Measurements from ENCODE around the gene OPRD1.
"Not testable (repeated sequence)": the region's sequence is repeated elsewhere in the genome, so short reads cannot be mapped to it uniquely, and the experiment has no call there.

OPRD1 gene

DNA sequence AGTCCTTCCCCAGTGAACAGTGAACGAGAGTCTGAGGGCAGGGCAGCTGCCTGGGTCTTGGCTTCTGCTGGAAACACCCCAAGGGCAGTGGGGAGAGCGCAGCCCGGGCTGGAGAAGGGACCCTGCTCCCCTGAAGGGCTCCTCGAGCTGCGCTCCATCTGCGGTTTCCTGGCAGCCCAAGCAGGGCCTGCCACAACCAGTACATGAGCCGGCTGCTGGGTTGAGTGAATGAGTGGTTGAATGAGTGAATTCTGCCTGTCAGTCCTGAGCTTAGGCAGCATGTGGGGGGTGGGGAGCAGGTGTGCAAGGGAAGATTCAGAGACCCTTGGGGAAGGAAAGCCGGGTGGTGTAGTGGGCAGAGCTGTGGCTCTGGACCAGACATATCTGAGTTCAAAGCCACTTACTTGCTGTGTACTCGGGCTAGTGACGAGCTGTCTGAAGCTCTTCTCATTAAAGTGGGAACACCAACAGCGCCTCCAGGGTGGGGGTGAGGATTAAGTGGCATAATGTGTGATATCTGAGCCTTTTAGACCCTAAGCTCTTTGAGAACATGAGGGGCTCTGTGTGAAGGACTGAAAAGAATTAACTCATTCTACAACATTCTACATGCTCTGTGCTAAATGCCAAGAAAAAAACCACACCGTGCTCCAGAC, 3.7 kb downstream of the OPRD1 start:
- Histone ChIP-seq H3K4me1 (ENCODE audit: control insufficient read depth in 1 of 2, insufficient read depth in 2 of 2, low read length in 2 of 2) (no peaks in the 10 kb centered on the region), H3K36me3 (ENCODE audit: control insufficient read depth in 1 of 2, insufficient read depth in 2 of 2, low read length in 2 of 2) (no peaks in the 10 kb centered on the region), H3K4me3 (ENCODE audit: low read depth in 1 of 2, low read length in 2 of 2) (no peak overlapping the region), H3K27ac (ENCODE audit: low read depth, low read length) (no peak overlapping the region), H3K9ac (ENCODE audit: low read depth in 1 of 2, low read length in 2 of 2) (no peak overlapping the region), H3K9me3 (ENCODE audit: control insufficient read depth in 1 of 2, low read length in 2 of 2) (no peaks in the 10 kb centered on the region), H3K27me3 (ENCODE audit: control insufficient read depth in 1 of 2, insufficient read depth in 2 of 2, low read length in 2 of 2) (peaks cover 51 to 52% of the 10 kb centered on the region in 2 donors)

DNA sequence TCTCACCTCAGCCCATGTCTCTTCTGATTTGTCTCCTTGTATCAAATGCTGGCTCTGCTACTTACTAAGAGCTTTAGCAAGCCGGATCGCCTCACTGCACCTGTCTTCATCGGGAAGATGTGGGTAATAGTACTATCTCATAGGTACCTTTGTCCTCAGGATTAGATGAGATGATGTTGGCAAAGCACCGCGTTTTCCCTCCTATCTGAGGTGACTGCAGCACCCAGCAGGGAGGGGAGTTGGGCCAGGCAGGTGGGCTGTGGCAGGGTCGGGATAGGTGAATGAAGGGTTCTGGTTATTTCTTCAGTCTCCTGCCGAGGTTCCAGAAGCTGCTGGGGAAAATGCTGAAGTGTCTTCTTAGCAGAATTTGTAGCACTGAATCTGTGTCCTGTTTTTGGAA, 5.2 kb downstream of the OPRD1 start:
- Histone ChIP-seq H3K4me3 (ENCODE audit: low read depth in 1 of 2, low read length in 2 of 2) (no peak overlapping the region), H3K9me3 (ENCODE audit: control insufficient read depth in 1 of 2, low read length in 2 of 2) (no peaks in the 10 kb centered on the region), H3K4me1 (ENCODE audit: control insufficient read depth in 1 of 2, insufficient read depth in 2 of 2, low read length in 2 of 2) (no peaks in the 10 kb centered on the region), H3K36me3 (ENCODE audit: control insufficient read depth in 1 of 2, insufficient read depth in 2 of 2, low read length in 2 of 2) (no peaks in the 10 kb centered on the region), H3K9ac (ENCODE audit: low read depth in 1 of 2, low read length in 2 of 2) (no peak overlapping the region), H3K27me3 (ENCODE audit: control insufficient read depth in 1 of 2, insufficient read depth in 2 of 2, low read length in 2 of 2) (peaks cover 40% of the 10 kb centered on the region in 2 donors), H3K27ac (ENCODE audit: low read depth, low read length) (no peak overlapping the region)

DNA sequence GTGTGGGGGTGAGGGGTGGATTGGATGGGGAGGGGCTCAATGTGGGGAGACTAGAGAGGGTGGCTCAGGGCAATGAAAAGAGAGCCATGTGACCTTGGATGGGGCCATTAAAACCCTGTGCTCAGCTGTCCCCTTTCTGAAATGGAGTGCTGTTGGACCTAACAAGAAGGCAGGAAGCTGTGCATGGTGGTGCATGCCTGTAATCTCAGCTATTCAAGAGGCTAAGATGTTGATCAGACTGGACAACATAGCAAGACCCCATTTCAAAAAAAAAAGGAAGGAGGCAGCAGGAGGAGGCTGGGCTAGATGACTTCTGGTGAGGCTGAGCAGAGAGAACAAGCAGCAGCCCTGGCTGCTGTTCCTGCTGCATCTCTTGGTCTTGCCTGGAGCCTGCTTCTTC, 7.0 kb downstream of the OPRD1 start:
- H3K27ac ChIP-seq (ENCODE audit: low read depth, low read length), result no peak overlapping the region
- no peaks in the 10 kb centered on the region for H3K36me3 ChIP-seq (ENCODE audit: control insufficient read depth in 1 of 2, insufficient read depth in 2 of 2, low read length in 2 of 2)
- H3K9me3 ChIP-seq (ENCODE audit: control insufficient read depth in 1 of 2, low read length in 2 of 2), result no peaks in the 10 kb centered on the region
- H3K4me1 ChIP-seq (ENCODE audit: control insufficient read depth in 1 of 2, insufficient read depth in 2 of 2, low read length in 2 of 2), result no peaks in the 10 kb centered on the region
- H3K27me3 ChIP-seq (ENCODE audit: control insufficient read depth in 1 of 2, insufficient read depth in 2 of 2, low read length in 2 of 2), result peaks cover 23 to 24% of the 10 kb centered on the region in 2 donors
- no peak overlapping the region for H3K9ac ChIP-seq (ENCODE audit: low read depth in 1 of 2, low read length in 2 of 2)
- H3K4me3 ChIP-seq (ENCODE audit: low read depth in 1 of 2, low read length in 2 of 2), result no peak overlapping the region

DNA sequence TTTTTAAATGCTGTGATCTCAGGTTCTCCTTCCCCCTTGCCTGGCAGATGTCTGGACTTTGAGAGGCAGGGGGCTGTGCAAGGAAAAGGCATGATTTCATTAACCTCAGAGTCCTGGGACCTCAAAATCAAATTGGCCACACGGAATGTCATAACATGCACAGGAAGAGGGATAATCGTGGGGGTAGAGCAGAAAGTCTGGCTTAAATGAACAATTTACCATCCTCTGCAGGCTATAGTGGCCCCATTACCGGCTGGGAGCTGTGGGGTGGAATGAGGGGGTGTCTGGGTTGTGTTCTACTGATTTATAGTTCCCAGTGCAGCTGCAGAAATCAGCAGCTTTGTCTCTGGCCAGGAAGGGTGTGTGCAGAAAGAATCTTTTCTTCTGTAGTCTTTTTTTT, 10.8 kb downstream of the OPRD1 start:
- H3K27me3 ChIP-seq (ENCODE audit: control insufficient read depth in 1 of 2, insufficient read depth in 2 of 2, low read length in 2 of 2), result no peaks in the 10 kb centered on the region
- H3K27ac ChIP-seq (ENCODE audit: low read depth, low read length), result no peak overlapping the region
- no peaks in the 10 kb centered on the region for H3K36me3 ChIP-seq (ENCODE audit: control insufficient read depth in 1 of 2, insufficient read depth in 2 of 2, low read length in 2 of 2)
- no peaks in the 10 kb centered on the region for H3K9me3 ChIP-seq (ENCODE audit: control insufficient read depth in 1 of 2, low read length in 2 of 2)
- H3K4me3 ChIP-seq (ENCODE audit: low read depth in 1 of 2, low read length in 2 of 2), result no peak overlapping the region
- no peaks in the 10 kb centered on the region for H3K4me1 ChIP-seq (ENCODE audit: control insufficient read depth in 1 of 2, insufficient read depth in 2 of 2, low read length in 2 of 2)
- H3K9ac ChIP-seq (ENCODE audit: low read depth in 1 of 2, low read length in 2 of 2), result no peak overlapping the region

DNA sequence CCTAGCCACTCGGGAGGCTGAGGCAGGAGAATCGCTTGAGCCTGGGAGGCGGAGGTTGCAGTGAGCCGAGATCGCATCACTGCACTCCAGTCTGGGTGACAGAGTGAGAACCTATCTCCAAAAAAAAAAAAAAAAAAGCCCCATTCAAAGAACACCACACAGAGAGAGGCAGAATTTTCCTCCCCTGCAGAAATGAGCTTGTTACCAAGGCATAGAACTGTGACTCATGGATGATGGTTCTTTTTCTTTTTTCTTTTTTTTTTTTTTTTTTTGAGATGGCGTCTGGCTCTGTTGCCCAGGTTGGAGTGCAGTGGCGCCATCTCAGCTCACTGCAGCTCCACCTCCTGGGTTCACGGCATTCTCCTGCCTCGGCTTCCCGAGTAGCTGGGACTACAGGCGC, 12.1 kb downstream of the OPRD1 start:
- not testable (repeated sequence) for H3K9ac ChIP-seq (ENCODE audit: low read depth in 1 of 2, low read length in 2 of 2); H3K36me3 ChIP-seq (ENCODE audit: control insufficient read depth in 1 of 2, insufficient read depth in 2 of 2, low read length in 2 of 2); H3K27ac ChIP-seq (ENCODE audit: low read depth, low read length); H3K4me3 ChIP-seq (ENCODE audit: low read depth in 1 of 2, low read length in 2 of 2); H3K9me3 ChIP-seq (ENCODE audit: control insufficient read depth in 1 of 2, low read length in 2 of 2); H3K27me3 ChIP-seq (ENCODE audit: control insufficient read depth in 1 of 2, insufficient read depth in 2 of 2, low read length in 2 of 2); H3K4me1 ChIP-seq (ENCODE audit: control insufficient read depth in 1 of 2, insufficient read depth in 2 of 2, low read length in 2 of 2)

DNA sequence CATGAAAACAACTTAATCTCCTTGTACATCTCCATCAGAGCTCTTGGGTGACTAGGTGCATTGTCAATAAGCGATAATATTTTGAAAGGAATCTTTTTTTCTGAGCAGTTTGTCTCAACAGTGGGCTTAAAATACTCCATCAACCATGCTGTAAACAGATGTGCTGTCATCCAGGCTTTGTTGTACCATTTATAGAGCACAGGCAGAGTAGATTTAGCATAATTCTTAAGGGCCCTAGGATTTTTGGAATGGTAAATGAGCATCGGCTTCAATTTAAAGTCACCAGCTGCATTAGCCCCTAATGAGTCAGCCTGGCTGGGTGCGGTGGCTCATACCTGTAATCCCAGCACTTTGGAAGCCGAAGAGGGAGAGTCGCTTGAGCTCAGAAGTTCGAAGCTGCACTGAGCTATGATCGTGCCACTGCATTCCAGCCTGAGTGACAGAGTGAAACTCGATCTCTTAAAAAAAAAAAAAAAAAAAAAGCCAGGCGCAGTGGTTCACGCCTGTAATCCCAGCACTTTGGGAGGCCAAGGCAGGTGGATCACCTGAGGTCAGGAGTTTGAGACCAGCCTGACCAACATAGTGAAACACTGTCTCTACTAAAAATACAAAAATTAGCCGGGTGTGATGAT, 16.4 kb downstream of the OPRD1 start:
- not testable (repeated sequence) for H3K9me3 ChIP-seq (ENCODE audit: control insufficient read depth in 1 of 2, low read length in 2 of 2)

DNA sequence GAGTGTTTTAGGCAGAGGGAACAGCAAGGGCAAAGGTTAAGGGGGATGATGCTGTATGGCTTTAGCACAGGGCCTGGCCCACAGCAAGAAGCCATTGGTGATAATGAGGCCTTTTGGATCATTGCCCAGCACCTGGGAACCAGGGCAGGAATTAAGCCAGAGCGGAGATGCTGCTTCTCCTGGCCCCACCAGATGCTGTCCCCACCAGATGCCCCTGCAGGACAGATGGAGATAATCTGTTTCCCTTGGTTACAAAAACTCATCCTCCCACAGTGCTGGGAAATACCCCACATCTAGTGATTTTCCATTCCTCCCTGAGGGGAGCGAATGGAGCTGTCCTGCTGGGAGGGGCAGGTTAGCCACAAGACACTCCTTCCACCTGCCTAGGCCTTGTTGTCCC, 18.8 kb downstream of the OPRD1 start:
- Histone ChIP-seq H3K4me1 (ENCODE audit: control insufficient read depth in 1 of 2, insufficient read depth in 2 of 2, low read length in 2 of 2) (no peaks in the 10 kb centered on the region), H3K36me3 (ENCODE audit: control insufficient read depth in 1 of 2, insufficient read depth in 2 of 2, low read length in 2 of 2) (no peaks in the 10 kb centered on the region), H3K9ac (ENCODE audit: low read depth in 1 of 2, low read length in 2 of 2) (no peak overlapping the region), H3K4me3 (ENCODE audit: low read depth in 1 of 2, low read length in 2 of 2) (no peak overlapping the region), H3K9me3 (ENCODE audit: control insufficient read depth in 1 of 2, low read length in 2 of 2) (no peaks in the 10 kb centered on the region), H3K27ac (ENCODE audit: low read depth, low read length) (no peak overlapping the region), H3K27me3 (ENCODE audit: control insufficient read depth in 1 of 2, insufficient read depth in 2 of 2, low read length in 2 of 2) (no peaks in the 10 kb centered on the region)

More for the DNA sequence above, 16.4 kb downstream of the OPRD1 start:
- H3K36me3 ChIP-seq (ENCODE audit: control insufficient read depth in 1 of 2, insufficient read depth in 2 of 2, low read length in 2 of 2); H3K27ac ChIP-seq (ENCODE audit: low read depth, low read length); H3K27me3 ChIP-seq (ENCODE audit: control insufficient read depth in 1 of 2, insufficient read depth in 2 of 2, low read length in 2 of 2); H3K4me3 ChIP-seq (ENCODE audit: low read depth in 1 of 2, low read length in 2 of 2); H3K9ac ChIP-seq (ENCODE audit: low read depth in 1 of 2, low read length in 2 of 2); H3K4me1 ChIP-seq (ENCODE audit: control insufficient read depth in 1 of 2, insufficient read depth in 2 of 2, low read length in 2 of 2): not testable (repeated sequence)

DNA sequence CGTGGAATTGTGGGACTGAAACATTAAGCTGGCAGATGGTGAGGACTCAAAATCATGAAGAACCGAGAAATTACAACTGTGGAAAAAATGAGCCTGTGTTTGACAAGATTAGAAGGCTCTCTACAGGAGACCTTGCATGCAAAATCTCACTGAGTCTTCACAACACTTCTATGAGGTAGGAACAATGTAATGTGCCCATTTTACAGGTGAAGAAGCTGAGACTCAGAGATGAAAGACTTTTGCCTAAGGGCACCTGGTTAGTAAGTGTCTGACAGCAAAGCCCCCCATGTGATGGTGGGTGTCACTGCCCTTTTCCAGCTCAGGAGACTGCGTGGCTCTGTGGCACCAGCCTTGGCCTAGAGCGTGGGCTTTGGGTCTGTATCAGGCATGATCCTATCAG, 21.0 kb downstream of the OPRD1 start:
- no peaks in the 10 kb centered on the region for H3K4me1 ChIP-seq (ENCODE audit: control insufficient read depth in 1 of 2, insufficient read depth in 2 of 2, low read length in 2 of 2)
- no peaks in the 10 kb centered on the region for H3K9me3 ChIP-seq (ENCODE audit: control insufficient read depth in 1 of 2, low read length in 2 of 2)
- H3K27me3 ChIP-seq (ENCODE audit: control insufficient read depth in 1 of 2, insufficient read depth in 2 of 2, low read length in 2 of 2), result no peaks in the 10 kb centered on the region
- no peak overlapping the region for H3K4me3 ChIP-seq (ENCODE audit: low read depth in 1 of 2, low read length in 2 of 2)
- H3K27ac ChIP-seq (ENCODE audit: low read depth, low read length), result no peak overlapping the region
- H3K36me3 ChIP-seq (ENCODE audit: control insufficient read depth in 1 of 2, insufficient read depth in 2 of 2, low read length in 2 of 2), result no peaks in the 10 kb centered on the region
- no peak overlapping the region for H3K9ac ChIP-seq (ENCODE audit: low read depth in 1 of 2, low read length in 2 of 2)

DNA sequence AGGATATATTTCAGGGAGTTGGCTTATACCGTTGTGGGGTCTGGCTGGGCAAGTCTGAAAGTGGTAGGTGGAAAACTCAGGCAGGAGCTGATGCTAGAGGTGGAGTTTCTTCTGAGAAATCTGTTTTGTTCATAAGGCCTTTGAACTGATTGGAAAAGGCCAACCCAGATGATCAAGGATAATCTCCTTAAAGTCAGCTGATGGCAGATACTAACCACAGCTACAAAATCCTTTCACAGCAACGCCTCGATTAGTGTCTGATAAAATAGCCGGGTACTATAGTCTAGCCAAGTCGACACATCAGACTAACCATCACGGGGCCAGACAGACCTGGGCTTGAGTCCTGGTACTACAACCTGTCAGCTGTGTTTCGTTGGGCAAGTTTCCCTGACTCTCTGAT, 21.4 kb downstream of the OPRD1 start:
- Histone ChIP-seq H3K36me3 (ENCODE audit: control insufficient read depth in 1 of 2, insufficient read depth in 2 of 2, low read length in 2 of 2) (no peaks in the 10 kb centered on the region), H3K27me3 (ENCODE audit: control insufficient read depth in 1 of 2, insufficient read depth in 2 of 2, low read length in 2 of 2) (peaks cover 0 to under 1% of the 10 kb centered on the region in 2 donors), H3K27ac (ENCODE audit: low read depth, low read length) (no peak overlapping the region), H3K4me1 (ENCODE audit: control insufficient read depth in 1 of 2, insufficient read depth in 2 of 2, low read length in 2 of 2) (no peaks in the 10 kb centered on the region), H3K4me3 (ENCODE audit: low read depth in 1 of 2, low read length in 2 of 2) (no peak overlapping the region), H3K9me3 (ENCODE audit: control insufficient read depth in 1 of 2, low read length in 2 of 2) (no peaks in the 10 kb centered on the region), H3K9ac (ENCODE audit: low read depth in 1 of 2, low read length in 2 of 2) (no peak overlapping the region)

DNA sequence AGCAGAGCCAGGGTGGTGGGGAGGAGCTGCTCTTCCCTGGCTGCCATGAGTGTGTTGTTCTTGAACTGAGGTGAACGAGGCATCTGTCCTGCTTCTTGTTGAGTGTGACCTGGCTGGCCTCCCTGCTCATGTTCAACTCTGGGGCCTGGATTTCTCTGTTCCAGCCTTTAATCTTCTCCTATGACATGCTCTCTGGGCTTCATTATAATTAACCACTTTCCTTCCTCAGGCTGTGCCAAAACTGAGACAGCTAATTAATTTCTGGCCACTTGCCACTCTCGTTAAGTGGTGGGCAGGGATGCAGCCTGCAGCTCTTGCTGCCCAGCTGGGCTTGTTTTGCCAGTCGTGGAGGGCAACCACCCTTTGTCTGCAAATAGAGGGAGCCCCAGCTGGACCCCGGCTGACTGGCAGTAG, 23.3 kb downstream of the OPRD1 start:
- Histone ChIP-seq H3K9ac (ENCODE audit: low read depth in 1 of 2, low read length in 2 of 2) (no peak overlapping the region), H3K27ac (ENCODE audit: low read depth, low read length) (no peak overlapping the region), H3K36me3 (ENCODE audit: control insufficient read depth in 1 of 2, insufficient read depth in 2 of 2, low read length in 2 of 2) (no peaks in the 10 kb centered on the region), H3K4me3 (ENCODE audit: low read depth in 1 of 2, low read length in 2 of 2) (no peak overlapping the region), H3K4me1 (ENCODE audit: control insufficient read depth in 1 of 2, insufficient read depth in 2 of 2, low read length in 2 of 2) (peaks cover 0 to 5% of the 10 kb centered on the region in 2 donors), H3K9me3 (ENCODE audit: control insufficient read depth in 1 of 2, low read length in 2 of 2) (no peaks in the 10 kb centered on the region), H3K27me3 (ENCODE audit: control insufficient read depth in 1 of 2, insufficient read depth in 2 of 2, low read length in 2 of 2) (peaks cover 0 to 3% of the 10 kb centered on the region in 2 donors)

All from duodenal mucosa (tissue), 2 donors.